HG03378 (cell line): ENCODE results near the gene MRO.
A peak's percentile ranks its signal among the peaks of the same experiment; 100 is the strongest.
"Not testable (repeated sequence)": the region's sequence is repeated elsewhere in the genome, so short reads cannot be mapped to it uniquely, and the experiment has no call there.

Source experiments
- ATAC-seq: cut with Tn5 transposase; IDR thresholded peaks from one replicate; pipeline ENCODE4 v1.9.1; 2021; ENCODE audit warnings: mild to moderate bottlenecking, moderate library complexity; ENCODE audit not compliant: unreplicated experiment

Gene MRO

GRCh38 chr18:50819728-50820378 is at the start of gene MRO:
TSS of gene MRO (minus strand) at chr18:50820016. CDS start at chr18:50809400, 10,616 bp downstream.
- peak; percentile 91 for ATAC-seq

GRCh38 chr18:50869150-50869549 is 49.3 kb upstream of the MRO start:
- ATAC-seq = no peak

- ATAC-seq = no peak
Measured at GRCh38 chr18:50866765-50867164, 46.9 kb upstream of the MRO start.

GRCh38 chr18:50863840-50864375 is 44.1 kb upstream of the MRO start:
- ATAC-seq = no peak

GRCh38 chr18:50862401-50862800 is 42.6 kb upstream of the MRO start:
- ATAC-seq = no peak

GRCh38 chr18:50861617-50862016 is 41.8 kb upstream of the MRO start:
- no peak for ATAC-seq

- no peak for ATAC-seq
Measured at GRCh38 chr18:50859793-50860555, 40.2 kb upstream of the MRO start.

GRCh38 chr18:50857694-50858093 is 37.9 kb upstream of the MRO start:
- no peak for ATAC-seq

- not testable (repeated sequence) for ATAC-seq
Measured at GRCh38 chr18:50857166-50857565, 37.4 kb upstream of the MRO start.

GRCh38 chr18:50855976-50856757 is 36.4 kb upstream of the MRO start:
- ATAC-seq = no peak

GRCh38 chr18:50853863-50854271 is 34.1 kb upstream of the MRO start:
- no peak for ATAC-seq

GRCh38 chr18:50850307-50851065 is 30.7 kb upstream of the MRO start:
- ATAC-seq = no peak

GRCh38 chr18:50849419-50849821 is 29.6 kb upstream of the MRO start:
- ATAC-seq = no peak

GRCh38 chr18:50848991-50849390 is 29.2 kb upstream of the MRO start:
- no peak for ATAC-seq

GRCh38 chr18:50848061-50848551 is 28.3 kb upstream of the MRO start:
- ATAC-seq = no peak

GRCh38 chr18:50847192-50847591 is 27.4 kb upstream of the MRO start:
- no peak for ATAC-seq

GRCh38 chr18:50844960-50845359 is 25.1 kb upstream of the MRO start:
- ATAC-seq = no peak

- ATAC-seq = no peak
Measured at GRCh38 chr18:50844554-50844953, 24.7 kb upstream of the MRO start.

GRCh38 chr18:50842846-50843245 is 23.0 kb upstream of the MRO start:
- no peak for ATAC-seq

- ATAC-seq = no peak
Measured at GRCh38 chr18:50839996-50840395, 20.2 kb upstream of the MRO start.

- no peak for ATAC-seq
Measured at GRCh38 chr18:50839341-50839740, 19.5 kb upstream of the MRO start.
